K562 (cell line): ENCODE measurements around the gene KCNH8. TPM values are rescaled to one million over a fixed set of nuclear protein-coding genes. Genes with fewer than 3 reads are reported as not detected.

Experiments
- ATAC-seq: fragments of 200-7000 bp; cut with Tn5 transposase; 3 replicates; pipeline ENCODE4 v1.9.1; 2020; ENCODE audit warnings: moderate library complexity
- BruUV-seq: library from RNA; stranded (reverse); fragments of 400-500 nt; replicated peaks from 2 replicates; lab custom pipeline; 2021; lab: Mats Ljungman, UMichigan
- CTCF ChIA-PET: fragments of 300-600 bp; formaldehyde crosslinking; extraction: SDS; loops from one replicate; lab custom pipeline; 2021; ENCODE audit warnings: low intra/inter-chr PET ratio; lab: Yijun Ruan, JAX
- POLR2A ChIA-PET: fragments of 300-600, 350-650 bp; sonication (Branson Sonifier 250); formaldehyde crosslinking; extraction: SDS; loops from one replicate; lab custom pipeline; 2021; ENCODE audit warnings: antibody characterized with exemption, inconsistent platforms; lab: Yijun Ruan, JAX
- DNase-seq, 4 experiments: peaks; one replicate each; pipeline versions ENCODE4 v3.0.0 to v3.0.0-alpha.2; 2011 to 2018; ENCODE audit warnings: low spot score in 3 of 4, mixed read lengths in 3 of 4; ENCODE audit errors: extremely low read depth in 1 of 4
- FAIRE-seq: peaks from 2 replicates; lab custom pipeline; 2011; peaks lifted over from hg19 to GRCh38; lab: Jason Lieb, UNC
- H2AFZ ChIP-seq: 2 replicates; pipeline ENCODE4 v1.6.0; 2011; ENCODE audit warnings: low read depth, low read length, control low read depth, inconsistent platforms
- H3K27ac ChIP-seq: fragments of 200-600 bp; 3 replicates; pipeline ENCODE4 v1.8.0; 2011; ENCODE audit warnings: low read depth, mild to moderate bottlenecking, control low read depth, inconsistent platforms, low read length, moderate library complexity, mixed read lengths; ENCODE audit errors: extremely low read depth
- H3K27me3 ChIP-seq, 2 experiments: fragments of 300-600 bp in 1 of 2; 2 replicates in 1 of 2; 3 replicates in 1 of 2; pipeline versions ENCODE4 v1.6.0 to v1.8.0; 2011; ENCODE audit warnings: inconsistent platforms in 2 of 2, low read length in 2 of 2, mild to moderate bottlenecking in 1 of 2, mixed read lengths in 1 of 2, moderate library complexity in 1 of 2; ENCODE audit not compliant: control insufficient read depth in 2 of 2, insufficient read depth in 2 of 2
- H3K36me3 ChIP-seq: fragments of 300-600 bp; 3 replicates; pipeline ENCODE4 v1.8.0; 2011; ENCODE audit warnings: mild to moderate bottlenecking, low read length, inconsistent platforms; ENCODE audit not compliant: control insufficient read depth, insufficient read depth
- H3K4me1 ChIP-seq, 2 experiments: fragments of 200-600 bp in 1 of 2; replicated peaks in 1 of 2; 2 replicates in 1 of 2; 3 replicates in 1 of 2; pipeline versions ENCODE4 v1.5.1 to v1.8.0; 2011; ENCODE audit warnings: inconsistent platforms in 2 of 2, low read length in 2 of 2, mild to moderate bottlenecking in 1 of 2, mixed read lengths in 1 of 2, moderate library complexity in 1 of 2; ENCODE audit not compliant: control insufficient read depth in 2 of 2, insufficient read depth in 2 of 2
- H3K4me2 ChIP-seq: 2 replicates; pipeline ENCODE4 v1.6.1; 2011; ENCODE audit warnings: low read length, control low read depth, inconsistent platforms, mixed read lengths; ENCODE audit not compliant: insufficient read depth
- H3K4me3 ChIP-seq: fragments of 200-600 bp; sonication (generic), shearing (Covaris generic); 2 replicates; pipeline ENCODE4 v1.5.1; 2016; ENCODE audit warnings: control low read depth, inconsistent platforms
- H3K79me2 ChIP-seq: fragments of 200-600 bp; 3 replicates; pipeline ENCODE4 v1.8.0; 2011; ENCODE audit warnings: low read length, inconsistent platforms; ENCODE audit not compliant: control insufficient read depth, insufficient read depth
- H3K9ac ChIP-seq, 2 experiments: 2 replicates each; pipeline versions ENCODE4 v1.6.0 to v1.6.1; 2011; ENCODE audit warnings: low read depth in 2 of 2, low read length in 2 of 2, control low read depth in 1 of 2, inconsistent platforms in 1 of 2, mild to moderate bottlenecking in 1 of 2, mixed read lengths in 1 of 2; ENCODE audit not compliant: insufficient read depth in 1 of 2
- H3K9me1 ChIP-seq: one replicate; pipeline ENCODE4 v1.6.0; 2011; ENCODE audit warnings: inconsistent platforms, mild to moderate bottlenecking, low read length, moderate library complexity; ENCODE audit not compliant: control insufficient read depth, insufficient read depth
- H3K9me3 ChIP-seq: replicated peaks from 2 replicates; pipeline ENCODE4 v1.5.1; 2011; ENCODE audit warnings: low read depth, low read length, inconsistent platforms; ENCODE audit not compliant: control insufficient read depth, insufficient read depth
- H4K20me1 ChIP-seq: replicated peaks from 2 replicates; pipeline ENCODE4 v1.6.1; 2011; ENCODE audit warnings: low read length, inconsistent platforms, mixed read lengths; ENCODE audit not compliant: control insufficient read depth, insufficient read depth
- CC2D1A ChIP-seq: fragments of 450-650 bp; IDR thresholded peaks from 2 replicates; pipeline ENCODE4 v1.6.1; 2017; ENCODE audit warnings: mild to moderate bottlenecking
- FOXP4 ChIP-seq: sonication (generic); formaldehyde crosslinking; IDR thresholded peaks from 2 replicates; pipeline ENCODE4 v1.8.0; 2022; ENCODE audit warnings: mild to moderate bottlenecking, missing genetic modification reagents, borderline replicate concordance
- HNRNPUL1 ChIP-seq: fragments of 200-400 bp; formaldehyde crosslinking; IDR thresholded peaks from 2 replicates; pipeline ENCODE4 v1.6.1; 2017; ENCODE audit warnings: low read length
- KDM4B ChIP-seq, 2 experiments: fragments of 450-650 bp in 1 of 2; sonication (generic) in 1 of 2; IDR thresholded peaks; 2 replicates each; pipeline ENCODE4 v1.6.1; 2016 to 2017; ENCODE audit warnings: borderline replicate concordance in 2 of 2, antibody characterized with exemption in 1 of 2, low read depth in 1 of 2, mild to moderate bottlenecking in 1 of 2
- RB1 ChIP-seq: fragments of 450-650 bp; IDR thresholded peaks from 2 replicates; pipeline ENCODE4 v1.6.1; 2017; ENCODE audit warnings: low read depth, mild to moderate bottlenecking
- TCFL5 ChIP-seq: fragments of 250-450 bp; sonication (Bioruptor Pico); conservative IDR thresholded peaks from 2 replicates; pipeline ENCODE4 v1.6.1; 2021; ENCODE audit warnings: mild to moderate bottlenecking, moderate library complexity, matching md5 sums
- TEAD4 ChIP-seq, 2 experiments: sonication (generic) in 1 of 2; formaldehyde crosslinking in 1 of 2; IDR thresholded peaks; 2 replicates each; pipeline versions ENCODE4 v1.6.1 to v1.8.0; 2012 to 2022; ENCODE audit warnings: borderline replicate concordance in 1 of 2, inconsistent platforms in 1 of 2, low read length in 1 of 2, mild to moderate bottlenecking in 1 of 2, missing genetic modification reagents in 1 of 2
- TSC22D4 ChIP-seq: fragments of 450-650 bp; IDR thresholded peaks from 2 replicates; pipeline ENCODE4 v1.6.1; 2016; ENCODE audit warnings: missing genetic modification characterization, missing biosample characterization, control low read depth
- ZNF518B ChIP-seq: fragments of 250-450 bp; sonication (Bioruptor Pico); IDR thresholded peaks from 2 replicates; pipeline ENCODE4 v1.5.0; 2021; ENCODE audit warnings: mild to moderate bottlenecking, moderate library complexity
- ZNF785 ChIP-seq: fragments of 250-450 bp; sonication (Bioruptor Pico); IDR thresholded peaks from 2 replicates; pipeline ENCODE4 v1.4.0; 2020; ENCODE audit warnings: mild to moderate bottlenecking
- WGBS: fragments of 100-300 bp; shearing (Covaris generic); methylation state at CpG from one replicate; pipeline ENCODE4 v1.1.6; 2016; ENCODE audit warnings: low coverage, mixed read lengths; ENCODE audit not compliant: insufficient coverage; ENCODE audit errors: missing lambda C conversion rate; 5-methylcytosine and 5-hydroxymethylcytosine counted together
- in situ Hi-C: fragments of 300-500 bp; cut with MboI; formaldehyde crosslinking; loops from 4 replicates; pipeline ENCODE4 v1.15.0; 2018; ENCODE audit warnings: inconsistent platforms, mixed read lengths
- intact Hi-C: fragments of 100-400 bp; cut with micrococcal nuclease; formaldehyde crosslinking; loops from 2 replicates; pipeline ENCODE4 v1.14.2; 2022
- polyA plus RNA-seq, 8 experiments: library from polyadenylated mRNA; depleted of rRNA in 4 of 8; stranded (reverse) in 5 of 8; unstranded in 3 of 8; fragments of >200 nt; fragmentation: Nextera tagmentation in 2 of 8; fragmentation: Illumina TruSeq in 1 of 8; extraction: Ambion mirVana in 2 of 8; extraction: Trizol in 1 of 8; gene quantifications; 2 replicates each; pipeline versions ENCODE4 v1.2.1 to v1.2.3, GENCODE V29; 2011 to 2014; ENCODE audit warnings: inconsistent platforms in 1 of 8, missing spikeins in 1 of 8
- total RNA-seq, 7 experiments: library from RNA; depleted of rRNA in 6 of 7; stranded (reverse); fragments of >200 nt in 6 of 7; fragmentation: Illumina TruSeq in 2 of 7; extraction: Trizol in 2 of 7; gene quantifications; 2 replicates each; pipeline versions ENCODE4 v1.2.1 to v1.2.3, GENCODE V29; 2011 to 2021; ENCODE audit warnings: low replicate concordance in 1 of 7

KCNH8 gene
- total and polyA plus RNA-seq, 9 of the 15 experiments (the other 6 are each of a cell fraction or from before 2014, with no cell fraction given) = 0.02 to 0.08 (median 0.04) TPM; not detected in 6

- no peak overlapping the region for H3K4me2 ChIP-seq
- no peaks in the 10 kb centered on the region for H3K4me1 ChIP-seq
- no peak overlapping the region for H2AFZ ChIP-seq
- TF ChIP-seq FOXP4 (CRISPR knock-in tag) (no peak), TSC22D4 (tag) (no peak), RB1 (no peak), TEAD4 (IDR thresholded peaks at IDR 0.05; ENCODE audit: low read length) (no peak), TEAD4 (CRISPR knock-in tag; IDR thresholded peaks at IDR 0.05; ENCODE audit: borderline replicate concordance) (no peak), TCFL5 (no peak), ZNF785 (CRISPR knock-in tag) (no peak), HNRNPUL1 (no peak), KDM4B (IDR thresholded peaks at IDR 0.05; ENCODE audit: borderline replicate concordance in 2 of 2, low read depth in 1 of 2) (no peak), ZNF518B (CRISPR knock-in tag) (no peak), CC2D1A (no peak)
- in situ Hi-C loops (no loop called here), intact Hi-C loops (no loop called here)
- H3K79me2 ChIP-seq = no peaks in the 10 kb centered on the region
- no peak for ATAC-seq
- ChIA-PET POLR2A (no interaction called here), CTCF (no interaction called here)
- no peaks in the 10 kb centered on the region; the same call in 1 of the 2 replicates for H3K9me3 ChIP-seq
- H3K27me3 ChIP-seq = no peaks in the 10 kb centered on the region
- WGBS = 1% methylated on average over 4 of the region's 4 CpGs
- no peaks in the 10 kb centered on the region for H3K36me3 ChIP-seq
- H4K20me1 ChIP-seq = no peaks in the 10 kb centered on the region
- H3K9me1 ChIP-seq = no peaks in the 10 kb centered on the region
- H3K4me3 ChIP-seq = no peak overlapping the region
- no peak for FAIRE-seq
- no TSS peak for BruUV-seq
- H3K27ac ChIP-seq = no peak overlapping the region
- no peak for DNase-seq
- no peak overlapping the region for H3K9ac ChIP-seq
Measured at GRCh38 chr3:19190602-19191001, 42.3 kb downstream of the KCNH8 start.
